K562 (cell line): Measurements from ENCODE around the gene KASH5. TPM values are rescaled to one million over a fixed set of nuclear protein-coding genes. Genes with fewer than 3 reads are reported as not detected.

Source experiments
- CHAMP1 ChIP-seq: fragments of 450-650 bp; IDR thresholded peaks from 2 replicates; pipeline ENCODE4 v1.6.1; 2016; ENCODE audit warnings: mild to moderate bottlenecking
- CHD7 ChIP-seq: fragments of 200-600 bp; sonication (generic); IDR thresholded peaks from one replicate; pipeline ENCODE4 v1.6.1; 2012; ENCODE audit warnings: mild to moderate bottlenecking, low read depth, low read length, inconsistent platforms
- CXXC5 ChIP-seq: fragments of 250-450 bp; sonication (Bioruptor Pico); IDR thresholded peaks from 2 replicates; pipeline ENCODE4 v1.8.0; 2022; ENCODE audit warnings: inconsistent platforms, mild to moderate bottlenecking, moderate library complexity
- FOXP1 ChIP-seq: sonication (generic); formaldehyde crosslinking; IDR thresholded peaks from 2 replicates; pipeline ENCODE4 v1.8.0; 2022; ENCODE audit warnings: mild to moderate bottlenecking, missing genetic modification reagents
- KLF1 ChIP-seq: fragments of 450-650 bp; IDR thresholded peaks from 2 replicates; pipeline ENCODE4 v1.6.1; 2016; ENCODE audit warnings: missing genetic modification characterization, missing compliant biosample characterization
- MAFF ChIP-seq: IDR thresholded peaks from 2 replicates; pipeline ENCODE4 v1.6.1; 2012; ENCODE audit warnings: low read length, improper control_type of control experiment
- MITF ChIP-seq: IDR thresholded peaks from 2 replicates; pipeline ENCODE4 v1.6.1; 2014; ENCODE audit warnings: antibody characterized with exemption
- MLX ChIP-seq, 2 experiments: fragments of 450-650 bp in 1 of 2; sonication (generic) in 1 of 2; formaldehyde crosslinking; conservative IDR thresholded peaks; 2 replicates each; pipeline versions ENCODE4 v1.4.0 to v1.8.1; 2020 to 2022; ENCODE audit warnings: mild to moderate bottlenecking in 1 of 2, missing genetic modification reagents in 1 of 2
- ZNF354B ChIP-seq: fragments of 250-450 bp; sonication (Bioruptor Pico); IDR thresholded peaks from 2 replicates; pipeline ENCODE4 v1.4.0; 2020
- ZNF780A ChIP-seq: fragments of 250-450 bp; sonication (Bioruptor Pico); IDR thresholded peaks from 2 replicates; pipeline ENCODE4 v1.5.0; 2021; ENCODE audit warnings: mild to moderate bottlenecking
- polyA plus RNA-seq, 8 experiments: library from polyadenylated mRNA; depleted of rRNA in 4 of 8; stranded (reverse) in 5 of 8; unstranded in 3 of 8; fragments of >200 nt; fragmentation: Nextera tagmentation in 2 of 8; fragmentation: Illumina TruSeq in 1 of 8; extraction: Ambion mirVana in 2 of 8; extraction: Trizol in 1 of 8; gene quantifications; 2 replicates each; pipeline versions ENCODE4 v1.2.1 to v1.2.3, GENCODE V29; 2011 to 2014; ENCODE audit warnings: inconsistent platforms in 1 of 8, missing spikeins in 1 of 8
- total RNA-seq, 7 experiments: library from RNA; depleted of rRNA in 6 of 7; stranded (reverse); fragments of >200 nt in 6 of 7; fragmentation: Illumina TruSeq in 2 of 7; extraction: Trizol in 2 of 7; gene quantifications; 2 replicates each; pipeline versions ENCODE4 v1.2.1 to v1.2.3, GENCODE V29; 2011 to 2021; ENCODE audit warnings: low replicate concordance in 1 of 7

The KASH5 gene
- total and polyA plus RNA-seq, 9 of the 15 experiments (the other 6 are each of a cell fraction or from before 2014, with no cell fraction given) = 0.07 to 0.84 (median 0.34) TPM; not detected in 1

- no peak for TF ChIP-seq MAFF
- peak; percentile 53; the same call in 1 of the 2 replicates for TF ChIP-seq FOXP1 (CRISPR knock-in tag)
- TF ChIP-seq CHAMP1 = no peak
- no peak for TF ChIP-seq MLX (CRISPR knock-in tag; conservative IDR thresholded peaks at IDR 0.05)
- no peak for TF ChIP-seq CHD7
- TF ChIP-seq ZNF354B = no peak
- TF ChIP-seq ZNF780A (CRISPR knock-in tag) = no peak
- TF ChIP-seq CXXC5 = peak; percentile 91
- TF ChIP-seq MITF = peak; percentile 89
- TF ChIP-seq KLF1 = peak; percentile 87
Measured at GRCh38 chr19:49363268-49364082, 24.6 kb upstream of the KASH5 start, which contains the start of gene DKKL1 (continued).
